ENCODE data around the gene PUS1.
"Not testable (repeated sequence)": the region's sequence is repeated elsewhere in the genome, so short reads cannot be mapped to it uniquely, and the experiment has no call there.

Gene PUS1

GRCh38 chr12:131930510-131930909 is 1.4 kb downstream of the PUS1 start:
- DNase-seq (ENCODE audit: extremely low read depth in 1 of 2, low read depth in 1 of 2) = no peak

GRCh38 chr12:131933387-131933786 is 4.3 kb downstream of the PUS1 start:
- no peak for DNase-seq (ENCODE audit: extremely low read depth in 1 of 2, low read depth in 1 of 2)

- DNase-seq (ENCODE audit: extremely low read depth in 1 of 2, low read depth in 1 of 2) = no peak
These were observed 5.5 kb downstream of the PUS1 start for GRCh38 chr12:131934535-131934934.

GRCh38 chr12:131938082-131938481 is 9.0 kb downstream of the PUS1 start:
- DNase-seq (ENCODE audit: extremely low read depth in 1 of 2, low read depth in 1 of 2) = no peak

GRCh38 chr12:131939007-131939406 is 9.9 kb downstream of the PUS1 start:
- no peak for DNase-seq (ENCODE audit: extremely low read depth in 1 of 2, low read depth in 1 of 2)

GRCh38 chr12:131940141-131940547 is 11.1 kb downstream of the PUS1 start:
- no peak for DNase-seq (ENCODE audit: extremely low read depth in 1 of 2, low read depth in 1 of 2)

- no peak for DNase-seq (ENCODE audit: extremely low read depth in 1 of 2, low read depth in 1 of 2)
These were observed 12.3 kb downstream of the PUS1 start for GRCh38 chr12:131941116-131941986.

- no peak for DNase-seq (ENCODE audit: extremely low read depth in 1 of 2, low read depth in 1 of 2)
These were observed 12.9 kb downstream of the PUS1 start for GRCh38 chr12:131941987-131942341.

GRCh38 chr12:131942671-131943070 is 13.6 kb downstream of the PUS1 start:
- DNase-seq (ENCODE audit: extremely low read depth in 1 of 2, low read depth in 1 of 2) = no peak

- no peak for DNase-seq (ENCODE audit: extremely low read depth in 1 of 2, low read depth in 1 of 2)
These were observed 14.3 kb downstream of the PUS1 start for GRCh38 chr12:131943389-131943788.

GRCh38 chr12:131943876-131944275 is 14.8 kb downstream of the PUS1 start:
- DNase-seq (ENCODE audit: extremely low read depth in 1 of 2, low read depth in 1 of 2) = no peak

- no peak for DNase-seq (ENCODE audit: extremely low read depth in 1 of 2, low read depth in 1 of 2)
These were observed 15.7 kb downstream of the PUS1 start for GRCh38 chr12:131944601-131945251.

- no peak for DNase-seq (ENCODE audit: extremely low read depth in 1 of 2, low read depth in 1 of 2)
These were observed 17.7 kb downstream of the PUS1 start for GRCh38 chr12:131946757-131947156.

GRCh38 chr12:131947482-131948027 is 18.5 kb downstream of the PUS1 start:
- no peak for DNase-seq (ENCODE audit: extremely low read depth in 1 of 2, low read depth in 1 of 2)

- DNase-seq (ENCODE audit: extremely low read depth in 1 of 2, low read depth in 1 of 2) = no peak
These were observed 19.2 kb downstream of the PUS1 start for GRCh38 chr12:131948166-131948712.

GRCh38 chr12:131948713-131949430 is 19.8 kb downstream of the PUS1 start:
- not testable (repeated sequence) for DNase-seq (ENCODE audit: extremely low read depth in 1 of 2, low read depth in 1 of 2)

GRCh38 chr12:131949431-131950181 is 20.5 kb downstream of the PUS1 start, which contains the start of gene EP400:
Gene EP400 (plus strand): TSS chr12:131949942. CDS start chr12:131960620, 10,678 bp downstream.
- DNase-seq (ENCODE audit: extremely low read depth in 1 of 2, low read depth in 1 of 2) = peak; percentile 87 to 91

GRCh38 chr12:131950182-131950913 is 21.3 kb downstream of the PUS1 start:
- DNase-seq (ENCODE audit: extremely low read depth in 1 of 2, low read depth in 1 of 2) = no peak

GRCh38 chr12:131953810-131954209 is 24.7 kb downstream of the PUS1 start:
- DNase-seq (ENCODE audit: extremely low read depth in 1 of 2, low read depth in 1 of 2) = not testable (repeated sequence)
